B cell (primary cell): ENCODE data around the gene TMED6. TPM values are rescaled to one million over a fixed set of nuclear protein-coding genes. Genes with fewer than 3 reads are reported as not detected.
A peak's percentile ranks its signal among the peaks of the same experiment; 100 is the strongest.

Experiments used
- ATAC-seq: fragments of 200-7000 bp; cut with Tn5 transposase; one replicate; pipeline ENCODE4 v1.10.0; 2021; ENCODE audit warnings: low read depth, mild to moderate bottlenecking, moderate number of reproducible peaks, moderate library complexity
- CTCF ChIA-PET: fragments of 350-600 bp; sonication (Branson Sonifier 250); formaldehyde crosslinking; loops from one replicate; lab custom pipeline; 2021; ENCODE audit warnings: antibody characterized with exemption, inconsistent platforms; lab: Charles Lee
- POLR2A ChIA-PET: fragments of 350-600 bp; sonication (Branson Sonifier 250); formaldehyde crosslinking; loops from one replicate; lab custom pipeline; 2021; ENCODE audit warnings: antibody characterized with exemption; lab: Charles Lee
- DNase-seq: peaks from one replicate; pipeline ENCODE4 v3.0.0; 2013
- H2AFZ ChIP-seq: 2 replicates; pipeline ENCODE4 v1.6.1; 2012; ENCODE audit warnings: mild to moderate bottlenecking, low read depth, low read length; ENCODE audit not compliant: insufficient read depth, poor library complexity, severe bottlenecking
- H3K27ac ChIP-seq, 2 donors: 1 replicate in 1 of 2; 2 replicates in 1 of 2; pipeline ENCODE4 v1.5.1; 2012 to 2013; ENCODE audit warnings: low read length in 2 of 2, mild to moderate bottlenecking in 2 of 2, moderate library complexity in 1 of 2
- H3K27me3 ChIP-seq, 4 experiments: fragments of 200-600 bp in 1 of 4; sonication (generic) in 1 of 4; replicated peaks in 1 of 4; 1 replicate in 2 of 4; 2 replicates in 2 of 4; pipeline versions ENCODE4 v1.6.1 to v1.7.0; 2013 to 2016; ENCODE audit warnings: low read length in 3 of 4, mild to moderate bottlenecking in 2 of 4, mixed read lengths in 1 of 4, moderate library complexity in 1 of 4; ENCODE audit not compliant: insufficient read depth in 4 of 4, control insufficient read depth in 3 of 4; ENCODE audit errors: control extremely low read depth in 1 of 4
- H3K36me3 ChIP-seq, 2 experiments: replicated peaks in 1 of 2; 1 replicate in 1 of 2; 2 replicates in 1 of 2; pipeline versions ENCODE4 v1.6.1 to v1.7.1; 2013; ENCODE audit warnings: low read length in 1 of 2; ENCODE audit not compliant: insufficient read depth in 2 of 2, control insufficient read depth in 1 of 2; ENCODE audit errors: control extremely low read depth in 1 of 2, extremely low read depth in 1 of 2
- H3K4me1 ChIP-seq, 2 donors: fragments of 200-600 bp in 1 of 2; sonication (generic) in 1 of 2; 1 replicate in 1 of 2; 2 replicates in 1 of 2; pipeline versions ENCODE4 v1.5.1 to v1.6.1; 2013 to 2017; ENCODE audit warnings: low read length in 2 of 2; ENCODE audit not compliant: control insufficient read depth in 2 of 2, insufficient read depth in 2 of 2
- H3K4me2 ChIP-seq: replicated peaks from 2 replicates; pipeline ENCODE3; 2012; ENCODE audit warnings: mild to moderate bottlenecking, low read depth, low read length; ENCODE audit not compliant: poor library complexity, severe bottlenecking
- H3K4me3 ChIP-seq, 5 experiments: fragments of 200-600 bp in 1 of 5; sonication (generic) in 1 of 5; 1 replicate in 3 of 5; 2 replicates in 2 of 5; pipeline versions ENCODE4 v1.5.1 to v1.7.0; 2011 to 2016; ENCODE audit warnings: low read length in 4 of 5, mild to moderate bottlenecking in 4 of 5, low read depth in 2 of 5, control low read depth in 1 of 5, moderate library complexity in 1 of 5; ENCODE audit not compliant: insufficient read depth in 1 of 5; ENCODE audit errors: control extremely low read depth in 1 of 5, extremely low read depth in 1 of 5
- H3K79me2 ChIP-seq: fragments of 200-600 bp; sonication (generic); one replicate; pipeline ENCODE4 v1.6.0; 2016; ENCODE audit warnings: low read length; ENCODE audit not compliant: control insufficient read depth, insufficient read depth
- H3K9ac ChIP-seq: fragments of 200-600 bp; sonication (generic); 2 replicates; pipeline ENCODE4 v1.6.1; 2017; ENCODE audit warnings: mild to moderate bottlenecking, low read length, moderate library complexity
- H3K9me3 ChIP-seq, 3 donors: one replicate each; pipeline versions ENCODE4 v1.6.1 to v1.7.1; 2013; ENCODE audit warnings: low read length in 2 of 3; ENCODE audit not compliant: control insufficient read depth in 2 of 3, insufficient read depth in 1 of 3; ENCODE audit errors: control extremely low read depth in 1 of 3
- H4K20me1 ChIP-seq: 2 replicates; pipeline ENCODE4 v1.6.0; 2012; ENCODE audit warnings: mild to moderate bottlenecking, low read length; ENCODE audit not compliant: insufficient read depth, control insufficient read depth, poor library complexity, severe bottlenecking
- H3K27ac Mint-ChIP-seq: one replicate; pipeline ENCODE4 v1.8.0; 2021; ENCODE audit warnings: mixed read lengths
- H3K27me3 Mint-ChIP-seq: one replicate; pipeline ENCODE4 v1.8.0; 2021; ENCODE audit warnings: mixed read lengths
- H3K4me1 Mint-ChIP-seq: one replicate; pipeline ENCODE4 v1.8.0; 2021; ENCODE audit warnings: mixed read lengths
- H3K4me3 Mint-ChIP-seq: one replicate; pipeline ENCODE4 v1.8.0; 2021; ENCODE audit warnings: mixed read lengths
- H3K9me3 Mint-ChIP-seq: one replicate; pipeline ENCODE4 v1.8.0; 2022; ENCODE audit warnings: mixed read lengths; ENCODE audit not compliant: insufficient read depth
- CTCF ChIP-seq: fragments of 200-600 bp; IDR thresholded peaks from one replicate; pipeline ENCODE4 v1.8.0; 2022; ENCODE audit warnings: antibody characterized with exemption, mild to moderate bottlenecking
- EZH2 ChIP-seq: IDR thresholded peaks from 2 replicates; pipeline ENCODE4 v1.6.1; 2012; ENCODE audit warnings: borderline replicate concordance, low read depth, mild to moderate bottlenecking, moderate library complexity, low read length; ENCODE audit not compliant: insufficient read depth, poor library complexity, severe bottlenecking
- WGBS: methylation state at CpG from one replicate; pipeline ENCODE4 v1.1.5; 2013; ENCODE audit warnings: missing lambda C conversion rate; ENCODE audit not compliant: insufficient coverage; 5-methylcytosine and 5-hydroxymethylcytosine counted together
- intact Hi-C: fragments of 100-400 bp; cut with micrococcal nuclease; formaldehyde crosslinking; loops from one replicate; pipeline ENCODE4 v1.10.0; 2022
- polyA plus RNA-seq: library from polyadenylated mRNA; depleted of rRNA; stranded (reverse); fragments of >200 nt; gene quantifications from 2 replicates; pipeline ENCODE4 v1.2.3, GENCODE V29; 2012
- total RNA-seq, 2 donors: library from RNA; stranded (reverse); fragments of 120-200 nt in 1 of 2; gene quantifications; 1 replicate in 1 of 2; 2 replicates in 1 of 2; pipeline versions ENCODE4 v1.2.3 to v1.2.4, GENCODE V29; 2013 to 2022

The TMED6 gene
- total and polyA plus RNA-seq, 2 donors (not counting 1 experiment from before 2014, with no cell fraction given): 0.78 to 4.5 TPM

GRCh38 chr16:69314534-69314933, 37.1 kb downstream of the TMED6 start:
- no peak overlapping the region for H3K4me2 ChIP-seq
- no peak overlapping the region for H3K4me3 ChIP-seq
- peaks cover 76% of the 10 kb centered on the region for H3K79me2 ChIP-seq
- H3K27me3 Mint-ChIP-seq: no peaks in the 10 kb centered on the region
- peaks cover 10 to 23% of the 10 kb centered on the region in 2 donors for H3K4me1 ChIP-seq
- no peak overlapping the region for H3K9ac ChIP-seq
- no peak overlapping the region for H3K27ac ChIP-seq
- H3K4me1 Mint-ChIP-seq: peaks cover 24% of the 10 kb centered on the region
- ATAC-seq: no peak
- no peak overlapping the region for H2AFZ ChIP-seq
- H3K4me3 Mint-ChIP-seq: no peak overlapping the region
- no peak overlapping the region for H3K27ac Mint-ChIP-seq
- no peak for DNase-seq
- no peaks in the 10 kb centered on the region for H3K27me3 ChIP-seq
- peaks cover 71% of the 10 kb centered on the region for H4K20me1 ChIP-seq
- ChIA-PET CTCF (interaction anchor here (1.3 to 1.8 kb wide), 2 partner anchors 11 to 15 kb away, joined by 5 read pairs; no protein-coding TSS in a partner anchor), POLR2A (interaction anchor here (0.6 kb wide), 1 partner anchor 12 kb away, joined by 7 read pairs; no protein-coding TSS in a partner anchor)
- TF ChIP-seq CTCF: no peak
- TF ChIP-seq EZH2: no peak
- intact Hi-C loops: loop anchor here (10.0 kb wide), 1 partner anchor 780 kb away; the partner anchor contains the start of gene ZFP90
- H3K36me3 ChIP-seq: peaks cover 2 to 49% of the 10 kb centered on the region in 2 experiments
- peaks cover 0 to 6% (median 0%) of the 10 kb centered on the region in 3 donors for H3K9me3 ChIP-seq
- H3K9me3 Mint-ChIP-seq: no peaks in the 10 kb centered on the region
- WGBS: 96% methylated on average over 10 of the region's 11 CpGs

GRCh38 chr16:69313469-69313868, 38.1 kb downstream of the TMED6 start:
- no peak overlapping the region for H3K4me2 ChIP-seq

More at GRCh38 chr16:69313469-69313868, 38.1 kb downstream of the TMED6 start:
- no CpG with 5 or more reads among the region's 5 CpGs for WGBS
- peaks cover 61% of the 10 kb centered on the region for H4K20me1 ChIP-seq
- CTCF ChIA-PET: interaction anchor here (0.6 to 1.9 kb wide), 3 partner anchors 16 to 795 kb away, joined by 4 to 5 read pairs (median 4); no protein-coding TSS in a partner anchor
- intact Hi-C loops: loop anchor here (10.0 kb wide), 1 partner anchor 779 kb away; the partner anchor contains the start of gene ZFP90
- Mint-ChIP-seq H3K27ac (no peak overlapping the region), H3K4me3 (peak overlapping the region; percentile 71), H3K4me1 (peaks cover 24% of the 10 kb centered on the region), H3K9me3 (no peaks in the 10 kb centered on the region), H3K27me3 (no peaks in the 10 kb centered on the region)
- DNase-seq (no peak), ATAC-seq (no peak)
- peaks cover 0 to 6% (median 0%) of the 10 kb centered on the region in 3 donors for H3K9me3 ChIP-seq
- POLR2A ChIA-PET: no interaction called here
- H3K79me2 ChIP-seq: peaks cover 65% of the 10 kb centered on the region
- no peak for TF ChIP-seq CTCF
- TF ChIP-seq EZH2: no peak
- peaks cover 2 to 38% of the 10 kb centered on the region in 2 experiments for H3K36me3 ChIP-seq
- H3K27me3 ChIP-seq: no peaks in the 10 kb centered on the region
- no peak overlapping the region for H3K9ac ChIP-seq
- no peak overlapping the region for H3K27ac ChIP-seq
- H2AFZ ChIP-seq: no peak overlapping the region
- H3K4me1 ChIP-seq: peaks cover 10 to 23% of the 10 kb centered on the region in 2 donors
- H3K4me3 ChIP-seq: no peak overlapping the region
